NCI-H2029 treated with DMSO at 0.1 percent for 48 hours (cell line): ENCODE data around the gene LTBP4.

Experiments
- DNase-seq: peaks from one replicate; lab custom pipeline; 2025; lab: John Stamatoyannopoulos, UW

The LTBP4 gene

GRCh38 chr19:40597329-40597838, 3.8 kb upstream of the LTBP4 start:
- DNase-seq: no peak

GRCh38 chr19:40598121-40598917, 2.9 kb upstream of the LTBP4 start:
- peak; percentile 44 for DNase-seq

GRCh38 chr19:40598918-40599307, 2.3 kb upstream of the LTBP4 start:
- DNase-seq: no peak

- DNase-seq: no peak
Measured at GRCh38 chr19:40599331-40599901, 1.8 kb upstream of the LTBP4 start.

GRCh38 chr19:40599902-40600569, 1.1 kb upstream of the LTBP4 start:
- DNase-seq: no peak

- no peak for DNase-seq
Measured at GRCh38 chr19:40600570-40601133, 517 bp upstream of the LTBP4 start.

- DNase-seq: no peak
Measured at GRCh38 chr19:40603071-40603388, 1.9 kb downstream of the LTBP4 start.

- DNase-seq: peak; percentile 97
Measured at GRCh38 chr19:40603389-40604170, 2.4 kb downstream of the LTBP4 start.

GRCh38 chr19:40604171-40604646, 3.0 kb downstream of the LTBP4 start:
- DNase-seq: no peak

GRCh38 chr19:40604647-40605215, 3.6 kb downstream of the LTBP4 start:
- no peak for DNase-seq

GRCh38 chr19:40605216-40605971, 4.2 kb downstream of the LTBP4 start:
- peak; percentile 49 for DNase-seq

- no peak for DNase-seq
Measured at GRCh38 chr19:40607311-40608239, 6.4 kb downstream of the LTBP4 start.

GRCh38 chr19:40608240-40608621, 7.1 kb downstream of the LTBP4 start:
- DNase-seq: no peak

GRCh38 chr19:40608957-40609356, 7.8 kb downstream of the LTBP4 start:
- no peak for DNase-seq

- DNase-seq: peak; percentile 28
Measured at GRCh38 chr19:40609561-40610395, 8.6 kb downstream of the LTBP4 start.

- DNase-seq: no peak
Measured at GRCh38 chr19:40610396-40611064, 9.4 kb downstream of the LTBP4 start.

GRCh38 chr19:40611096-40611495, 9.9 kb downstream of the LTBP4 start:
- DNase-seq: no peak
